Mesenchymal stem cell (in vitro differentiated cells and primary cell): ENCODE measurements around the gene RPS6KA1. TPM values are rescaled to one million over a fixed set of nuclear protein-coding genes. Genes with fewer than 3 reads are reported as not detected.

Experiments used
- DNase-seq: peaks from one replicate; pipeline ENCODE4 v3.0.0-alpha.2; 2013
- H2AFZ ChIP-seq: one replicate; pipeline ENCODE4 v1.6.1; 2013; ENCODE audit warnings: low read depth, mild to moderate bottlenecking, control low read depth, inconsistent platforms, low read length, moderate library complexity
- H2AK5ac ChIP-seq: 2 replicates; pipeline ENCODE4 v1.6.1; 2013; ENCODE audit warnings: low read length, moderate library complexity, mild to moderate bottlenecking, inconsistent platforms; ENCODE audit not compliant: severe bottlenecking
- H2BK120ac ChIP-seq: one replicate; pipeline ENCODE4 v1.6.1; 2013; ENCODE audit warnings: low read depth, mild to moderate bottlenecking, inconsistent platforms, low read length, moderate library complexity
- H2BK12ac ChIP-seq, 2 experiments: one replicate each; pipeline ENCODE4 v1.6.1; 2013; ENCODE audit warnings: inconsistent platforms in 2 of 2, low read length in 2 of 2, mild to moderate bottlenecking in 2 of 2, moderate library complexity in 2 of 2, control low read depth in 1 of 2
- H2BK15ac ChIP-seq: one replicate; pipeline ENCODE4 v1.6.1; 2013; ENCODE audit warnings: mild to moderate bottlenecking, low read depth, inconsistent platforms; ENCODE audit not compliant: poor library complexity, severe bottlenecking
- H2BK5ac ChIP-seq: 2 replicates; pipeline ENCODE4 v1.6.1; 2013; ENCODE audit warnings: low read depth, mild to moderate bottlenecking, low read length, control low read depth, inconsistent platforms; ENCODE audit not compliant: poor library complexity, severe bottlenecking
- H3K14ac ChIP-seq, 2 experiments: one replicate each; pipeline ENCODE4 v1.6.1; 2013; ENCODE audit warnings: inconsistent platforms in 2 of 2, low read length in 2 of 2, control low read depth in 1 of 2, mild to moderate bottlenecking in 1 of 2, moderate library complexity in 1 of 2
- H3K18ac ChIP-seq, 2 experiments: one replicate each; pipeline ENCODE4 v1.6.1; 2013; ENCODE audit warnings: inconsistent platforms in 2 of 2, low read length in 2 of 2, control low read depth in 1 of 2, low read depth in 1 of 2, mild to moderate bottlenecking in 1 of 2
- H3K23ac ChIP-seq, 2 experiments: one replicate each; pipeline ENCODE4 v1.6.1; 2013; ENCODE audit warnings: inconsistent platforms in 2 of 2, low read length in 2 of 2, mild to moderate bottlenecking in 2 of 2, moderate library complexity in 2 of 2, control low read depth in 1 of 2
- H3K27ac ChIP-seq: 2 replicates; pipeline ENCODE4 v1.5.1; 2013; ENCODE audit warnings: mild to moderate bottlenecking, moderate library complexity, low read length, control low read depth, inconsistent platforms; ENCODE audit not compliant: poor library complexity, severe bottlenecking
- H3K27me3 ChIP-seq, 2 experiments: 2 replicates each; pipeline versions ENCODE4 v1.6.1 to v1.7.0; 2013; ENCODE audit warnings: low read length in 2 of 2, mild to moderate bottlenecking in 2 of 2, moderate library complexity in 2 of 2, control low read depth in 1 of 2, inconsistent platforms in 1 of 2; ENCODE audit not compliant: control insufficient read depth in 1 of 2, insufficient read depth in 1 of 2
- H3K36me3 ChIP-seq, 2 experiments: 2 replicates each; pipeline versions ENCODE4 v1.6.1 to v1.7.0; 2013; ENCODE audit warnings: low read length in 2 of 2, control low read depth in 1 of 2, inconsistent platforms in 1 of 2, low read depth in 1 of 2, mild to moderate bottlenecking in 1 of 2; ENCODE audit not compliant: insufficient read depth in 2 of 2, control insufficient read depth in 1 of 2
- H3K4ac ChIP-seq, 2 experiments: one replicate each; pipeline ENCODE4 v1.6.1; 2013; ENCODE audit warnings: inconsistent platforms in 2 of 2, low read length in 2 of 2, mild to moderate bottlenecking in 2 of 2, moderate library complexity in 2 of 2, control low read depth in 1 of 2, low read depth in 1 of 2
- H3K4me1 ChIP-seq: 2 replicates; pipeline ENCODE4 v1.6.1; 2013; ENCODE audit warnings: low read depth, low read length, control low read depth; ENCODE audit not compliant: control insufficient read depth, insufficient read depth
- H3K4me2 ChIP-seq: 2 replicates; pipeline ENCODE4 v1.6.1; 2013; ENCODE audit warnings: low read length, mild to moderate bottlenecking, inconsistent platforms; ENCODE audit not compliant: poor library complexity, severe bottlenecking
- H3K4me3 ChIP-seq, 2 experiments: 2 replicates each; pipeline versions ENCODE4 v1.5.1 to v1.7.0; 2013; ENCODE audit warnings: low read length in 2 of 2, mild to moderate bottlenecking in 2 of 2, control low read depth in 1 of 2, low read depth in 1 of 2; ENCODE audit not compliant: insufficient read depth in 1 of 2
- H3K79me1 ChIP-seq: replicated peaks from 2 replicates; pipeline ENCODE4 v1.6.1; 2013; ENCODE audit warnings: mild to moderate bottlenecking, control low read depth, low read length, inconsistent platforms; ENCODE audit not compliant: poor library complexity, severe bottlenecking
- H3K9ac ChIP-seq: 2 replicates; pipeline ENCODE4 v1.7.0; 2013; ENCODE audit warnings: mild to moderate bottlenecking, low read length, moderate library complexity
- H3K9me3 ChIP-seq: 2 replicates; pipeline ENCODE4 v1.7.0; 2013; ENCODE audit warnings: mild to moderate bottlenecking, low read length; ENCODE audit not compliant: control insufficient read depth
- H4K8ac ChIP-seq: one replicate; pipeline ENCODE4 v1.6.1; 2013; ENCODE audit warnings: inconsistent platforms, mild to moderate bottlenecking, low read length, moderate library complexity
- H4K91ac ChIP-seq: one replicate; pipeline ENCODE4 v1.6.1; 2013; ENCODE audit warnings: mild to moderate bottlenecking, low read length, inconsistent platforms
- WGBS: methylation state at CpG from one replicate; pipeline ENCODE4 v1.1.7; 2013; ENCODE audit warnings: mixed read lengths; 5-methylcytosine and 5-hydroxymethylcytosine counted together
- polyA plus RNA-seq, 2 experiments: library from polyadenylated mRNA; stranded (reverse); fragments of 200-250 nt; gene quantifications; one replicate each; pipeline ENCODE4 v1.2.3, GENCODE V29; 2013

The RPS6KA1 gene
- 5.6 TPM for polyA plus RNA-seq (2013, experiment 1 of 2)
- 6.8 TPM for polyA plus RNA-seq (2013, experiment 2 of 2)

DNA sequence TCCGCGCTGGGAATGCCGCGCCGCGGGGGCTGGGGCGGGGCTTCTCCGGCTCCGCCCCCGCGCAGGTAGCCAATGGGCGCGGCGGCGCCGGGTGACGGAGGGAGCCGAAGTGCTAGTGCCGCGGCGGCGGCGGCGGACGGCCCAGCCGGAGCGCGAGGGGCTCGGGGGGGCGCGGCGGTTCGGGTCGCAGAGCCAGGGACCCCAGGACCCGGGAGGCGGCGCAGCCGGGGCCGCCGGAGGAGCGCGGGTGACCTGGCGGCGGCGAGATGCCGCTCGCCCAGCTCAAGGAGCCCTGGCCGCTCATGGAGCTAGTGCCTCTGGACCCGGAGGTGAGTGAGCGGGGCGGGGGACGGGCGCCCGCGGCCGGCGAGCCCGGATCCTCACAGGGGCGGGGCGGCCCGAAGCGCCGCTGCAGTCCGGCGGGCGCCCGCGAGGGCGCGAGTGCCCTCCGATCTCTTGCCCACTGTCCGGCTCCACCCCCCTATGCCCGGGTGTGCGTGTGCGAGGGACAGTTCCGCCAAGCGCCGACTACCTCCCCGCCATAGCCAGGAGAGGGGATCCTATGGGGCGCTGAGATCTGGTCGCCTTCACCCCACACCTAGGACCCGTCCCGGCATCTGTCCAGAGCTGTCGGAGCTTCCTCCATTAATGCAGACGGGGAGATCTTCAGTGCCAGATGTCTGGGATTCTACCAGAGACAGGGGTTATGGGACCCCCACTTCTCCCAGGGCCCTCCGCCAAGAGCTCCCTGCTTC, at the start of gene RPS6KA1:
Gene RPS6KA1, plus strand, starts transcription at position 107 of the 755 bp plus-strand sequence. Its CDS starts 160 bp downstream, at position 267.
- peak within 1 kb of the TSS; percentile 96 for H3K4me2 ChIP-seq
- H3K27me3 ChIP-seq, result peaks cover 4 to 12% of the 10 kb centered on the region in 2 experiments
- WGBS, result under 1% methylated on average over 41 of the region's 86 CpGs
- DNase-seq, result peak; percentile 58
- H3K36me3 ChIP-seq, result no peaks in the 10 kb centered on the region
- H3K23ac ChIP-seq, result peak within 1 kb of the TSS in 1 of 2 experiments; percentile 49
- H3K4me1 ChIP-seq, result peaks cover 31% of the 10 kb centered on the region
- H4K91ac ChIP-seq, result no peak within 1 kb of the TSS
- no peaks in the 10 kb centered on the region for H3K9me3 ChIP-seq
- no peak within 1 kb of the TSS for H2BK120ac ChIP-seq
- no peak within 1 kb of the TSS for H3K27ac ChIP-seq
- H2BK5ac ChIP-seq, result no peak within 1 kb of the TSS
- peak within 1 kb of the TSS; percentile 87 for H4K8ac ChIP-seq
- H2BK15ac ChIP-seq, result peak within 1 kb of the TSS; percentile 91
- peaks cover 24% of the 10 kb centered on the region for H3K79me1 ChIP-seq
- H3K9ac ChIP-seq, result peak within 1 kb of the TSS; percentile 69
- peak within 1 kb of the TSS in 1 of 2 experiments; percentile 79 for H3K14ac ChIP-seq
- H3K18ac ChIP-seq, result peak within 1 kb of the TSS; percentile 11 to 77
- peak within 1 kb of the TSS; percentile 67 for H2AFZ ChIP-seq
- peak within 1 kb of the TSS; percentile 77 to 83 for H3K4me3 ChIP-seq
- H2AK5ac ChIP-seq, result peak within 1 kb of the TSS; percentile 56
- H3K4ac ChIP-seq, result peak within 1 kb of the TSS in 1 of 2 experiments; percentile 54
- peak within 1 kb of the TSS in 1 of 2 experiments; percentile 57 for H2BK12ac ChIP-seq

DNA sequence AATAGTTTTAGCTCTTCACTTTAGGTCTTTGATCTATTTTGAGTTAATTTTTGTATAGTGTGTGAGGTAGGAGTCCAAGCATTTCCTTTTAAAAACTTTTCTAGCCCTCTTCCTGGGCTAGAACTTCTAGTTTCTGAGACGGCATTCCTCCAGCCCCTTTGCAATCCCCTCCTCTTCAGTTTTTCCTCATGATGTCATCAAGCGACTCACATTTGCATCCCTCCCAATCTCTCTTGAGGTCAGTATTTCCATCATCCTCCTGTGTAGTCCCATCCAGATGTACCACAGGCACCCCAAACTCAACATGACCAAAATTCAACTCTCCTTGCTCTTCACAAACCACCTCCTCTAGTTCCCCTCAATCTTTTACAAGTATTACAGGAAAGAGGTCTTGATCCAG, 46.6 kb upstream of the RPS6KA1 start:
- Histone ChIP-seq H3K4ac (no peak overlapping the region), H3K18ac (no peak overlapping the region), H3K4me1 (no peaks in the 10 kb centered on the region), H4K8ac (no peak overlapping the region), H2BK5ac (no peak overlapping the region), H3K23ac (no peak overlapping the region), H3K79me1 (no peaks in the 10 kb centered on the region), H3K4me3 (no peak overlapping the region), H3K9me3 (no peaks in the 10 kb centered on the region), H3K36me3 (peaks cover 4 to 5% of the 10 kb centered on the region in 2 experiments), H2BK12ac (no peak overlapping the region), H3K9ac (no peak overlapping the region), H2AFZ (no peak overlapping the region), H4K91ac (no peak overlapping the region), H3K27ac (no peak overlapping the region), H2BK120ac (no peak overlapping the region), H2BK15ac (no peak overlapping the region), H2AK5ac (no peak overlapping the region), H3K4me2 (no peak overlapping the region), H3K27me3 (no peaks in the 10 kb centered on the region), H3K14ac (no peak overlapping the region)
- WGBS, result 30% methylated on average over 2 of the region's 2 CpGs
- peak; percentile 45 for DNase-seq

DNA sequence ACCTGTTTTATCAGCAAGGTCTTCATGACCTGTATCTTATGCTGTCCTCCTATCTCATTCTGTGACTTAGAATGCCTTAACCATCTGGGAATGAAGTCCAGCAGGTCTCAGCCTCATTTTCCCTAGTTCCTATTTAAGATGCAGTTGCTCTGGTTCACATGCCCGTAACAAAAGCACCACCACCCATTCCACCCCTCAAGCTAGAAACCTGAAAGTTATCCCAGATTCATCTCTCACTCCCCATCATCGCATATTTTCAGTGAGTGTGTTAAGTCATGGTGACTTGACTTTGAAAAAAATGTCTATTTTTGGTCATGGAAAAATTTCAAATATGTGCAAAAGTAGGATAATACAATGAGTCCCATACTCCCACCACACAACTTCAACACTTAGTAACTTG, 45.6 kb upstream of the RPS6KA1 start:
- no peak for DNase-seq

DNA sequence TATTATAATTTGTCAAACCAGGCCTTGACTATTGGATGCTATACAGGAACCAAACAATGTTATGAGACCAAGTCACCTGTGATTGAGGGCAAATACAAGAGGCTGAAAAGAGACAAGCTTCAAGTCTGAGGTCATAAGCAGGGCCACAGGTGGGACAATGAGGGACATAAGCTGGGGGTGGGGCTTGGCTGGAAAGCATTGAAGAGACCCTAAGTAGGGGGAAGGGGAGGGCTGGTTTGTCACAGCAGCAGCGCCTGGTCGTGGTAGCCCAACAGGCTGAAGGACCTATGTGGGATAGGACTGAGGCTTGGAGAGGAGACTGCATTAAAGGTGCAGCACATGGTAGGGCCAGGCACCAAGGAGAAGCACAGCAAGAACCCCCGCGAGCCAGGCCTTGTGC, 39.4 kb upstream of the RPS6KA1 start:
- Histone ChIP-seq H3K9ac (no peak overlapping the region), H4K8ac (no peak overlapping the region), H3K23ac (no peak overlapping the region), H3K4me3 (no peak overlapping the region), H3K36me3 (no peaks in the 10 kb centered on the region), H2AK5ac (no peak overlapping the region), H3K27me3 (peaks cover 6% of the 10 kb centered on the region in 2 experiments), H3K79me1 (no peaks in the 10 kb centered on the region), H2BK5ac (no peak overlapping the region), H3K18ac (no peak overlapping the region), H3K9me3 (no peaks in the 10 kb centered on the region), H3K14ac (no peak overlapping the region), H3K27ac (no peak overlapping the region), H2BK15ac (no peak overlapping the region), H3K4me1 (no peaks in the 10 kb centered on the region), H4K91ac (no peak overlapping the region), H2BK120ac (no peak overlapping the region), H2AFZ (no peak overlapping the region), H2BK12ac (no peak overlapping the region), H3K4me2 (no peak overlapping the region), H3K4ac (no peak overlapping the region)
- 100% methylated on average over 2 of the region's 4 CpGs for WGBS
- no peak for DNase-seq

More for the DNA sequence above, 45.6 kb upstream of the RPS6KA1 start:
- H3K18ac ChIP-seq, result no peak overlapping the region
- H2BK12ac ChIP-seq, result no peak overlapping the region
- no peak overlapping the region for H3K14ac ChIP-seq
- H3K4me3 ChIP-seq, result no peak overlapping the region
- no peak overlapping the region for H2BK120ac ChIP-seq
- no peak overlapping the region for H2BK15ac ChIP-seq
- WGBS, result 86% methylated on average over 1 of the region's 2 CpGs
- no peaks in the 10 kb centered on the region for H3K27me3 ChIP-seq
- no peak overlapping the region for H3K4me2 ChIP-seq
- H2AFZ ChIP-seq, result no peak overlapping the region
- H2AK5ac ChIP-seq, result no peak overlapping the region
- no peaks in the 10 kb centered on the region for H3K79me1 ChIP-seq
- no peak overlapping the region for H4K91ac ChIP-seq
- H3K23ac ChIP-seq, result no peak overlapping the region
- H4K8ac ChIP-seq, result no peak overlapping the region
- H3K36me3 ChIP-seq, result peaks cover 2 to 4% of the 10 kb centered on the region in 2 experiments
- no peaks in the 10 kb centered on the region for H3K9me3 ChIP-seq
- H3K4me1 ChIP-seq, result no peaks in the 10 kb centered on the region
- no peak overlapping the region for H3K9ac ChIP-seq
- no peak overlapping the region for H3K27ac ChIP-seq
- H3K4ac ChIP-seq, result no peak overlapping the region
- no peak overlapping the region for H2BK5ac ChIP-seq
